HG03135 (cell line): ENCODE measurements around the gene C2orf92.

ENCODE experiments used
- ATAC-seq: cut with Tn5 transposase; IDR thresholded peaks from one replicate; pipeline ENCODE4 v1.9.1; 2021; ENCODE audit warnings: mild to moderate bottlenecking, moderate library complexity; ENCODE audit not compliant: unreplicated experiment

Gene C2orf92

DNA sequence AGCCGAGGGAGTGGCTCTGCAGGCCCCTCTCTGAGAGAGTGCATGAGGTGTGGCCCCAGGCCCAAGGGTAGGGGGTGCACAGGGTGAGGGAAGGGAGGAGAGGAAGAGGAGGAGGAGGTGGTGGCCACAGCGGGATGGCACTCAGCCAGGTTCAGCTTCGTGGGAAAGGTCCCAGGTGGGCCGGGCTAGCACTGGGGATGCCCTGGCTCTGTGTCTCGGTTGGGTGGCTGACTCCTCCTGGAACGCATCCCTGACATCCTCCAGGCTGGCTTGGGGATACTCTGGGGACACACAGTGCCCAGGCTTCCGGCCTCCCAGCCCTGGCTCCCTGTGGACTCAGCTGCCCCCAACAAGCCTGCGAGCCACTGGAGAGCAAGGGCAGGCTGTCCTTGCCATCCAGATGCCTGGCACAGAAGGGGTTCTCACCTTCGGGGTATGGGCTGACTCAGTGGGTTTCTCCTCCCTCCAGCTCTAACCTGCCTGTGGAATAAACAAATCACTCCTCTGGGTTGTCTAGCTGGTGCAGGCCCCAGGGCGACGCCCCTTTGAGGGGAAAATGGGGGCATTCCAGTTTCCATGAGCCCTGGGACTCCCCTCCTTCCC lies 43.3 kb downstream of the C2orf92 start:
- ATAC-seq = no peak

DNA sequence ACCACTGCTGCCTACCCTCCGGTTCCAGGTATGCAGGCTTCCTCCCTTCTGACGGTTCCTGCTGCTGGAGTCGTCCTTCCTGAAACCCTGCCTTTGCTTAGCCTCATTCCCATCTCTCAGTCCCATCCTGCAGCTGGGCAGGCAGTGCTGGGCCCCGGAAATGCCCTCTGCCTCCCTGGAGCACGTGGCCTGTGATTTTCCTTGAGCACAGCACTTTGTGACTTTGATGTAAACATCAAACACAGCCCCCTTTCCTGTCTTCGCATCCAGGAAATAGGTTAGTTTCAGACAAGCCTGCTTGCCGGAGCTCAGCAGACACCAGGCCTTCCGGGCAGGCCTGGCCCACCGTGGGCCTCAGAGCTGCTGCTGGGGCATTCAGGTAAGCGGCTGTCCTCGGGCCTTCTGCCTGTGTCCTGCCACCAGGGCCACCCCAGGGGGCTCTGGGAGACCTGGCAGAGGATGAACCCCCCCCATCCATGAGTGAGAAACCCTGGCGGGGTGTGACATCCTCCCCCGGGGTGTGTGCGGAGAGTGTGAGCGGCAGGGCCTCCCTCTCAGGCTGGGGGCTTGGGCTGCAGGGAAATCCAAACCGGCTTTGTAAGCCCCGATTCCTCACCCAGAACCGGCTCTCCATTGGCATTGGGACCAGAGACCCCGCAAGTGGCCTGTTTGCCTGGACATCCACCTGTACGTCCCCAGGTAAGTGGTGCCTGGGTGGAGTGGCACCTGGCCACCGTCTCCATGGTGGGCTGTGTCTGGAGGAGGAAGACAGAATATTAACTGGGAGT lies 44.0 kb downstream of the C2orf92 start, which contains the start of gene ZAP70:
ZAP70 (plus strand) TSS at position 281 of the 788 bp plus-strand sequence. CDS start 10,461 bp downstream, outside the sequence.
- no peak for ATAC-seq

DNA sequence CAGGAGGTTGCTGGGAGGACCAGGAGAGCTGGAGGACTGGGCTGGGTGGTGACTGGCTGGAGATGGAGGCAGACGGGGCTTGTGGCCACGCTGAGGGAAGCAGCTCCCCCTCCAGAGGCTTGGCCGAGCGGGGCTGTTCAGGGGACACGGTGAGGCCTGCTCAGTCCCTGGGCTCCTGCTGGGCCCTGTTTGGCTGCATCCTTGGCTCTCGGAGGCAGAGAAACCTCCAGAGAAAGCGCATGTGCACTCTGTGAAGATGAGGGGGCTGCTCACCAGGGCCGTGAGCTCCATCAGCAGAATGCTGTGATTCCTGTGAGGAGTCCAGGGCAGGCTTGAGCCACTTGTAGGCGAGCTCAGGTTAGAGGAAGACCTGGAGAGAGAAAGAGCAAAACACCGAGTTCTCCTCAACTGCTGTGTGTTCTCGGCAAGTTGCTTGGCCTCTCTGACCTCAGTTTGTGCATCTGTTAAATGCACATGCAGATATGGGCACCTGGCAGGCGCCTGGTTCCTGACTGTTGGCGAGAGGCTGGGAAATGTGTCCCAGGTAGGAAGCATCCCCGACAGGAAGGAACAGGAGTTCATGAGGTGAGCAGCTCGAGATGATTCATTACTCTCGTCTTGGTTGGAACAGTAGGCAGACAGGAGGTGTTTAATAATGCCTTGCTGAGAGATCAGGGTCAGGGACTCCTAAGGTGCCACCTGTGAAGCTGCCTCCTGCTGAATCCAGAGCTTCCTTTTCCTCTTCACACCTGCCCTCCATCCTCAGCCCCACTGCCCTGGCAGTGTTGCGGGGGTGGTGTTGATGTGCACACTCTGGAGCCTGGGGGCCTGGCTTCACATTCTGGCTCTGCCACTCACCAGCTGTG lies 44.8 kb downstream of the C2orf92 start:
- ATAC-seq = no peak

DNA sequence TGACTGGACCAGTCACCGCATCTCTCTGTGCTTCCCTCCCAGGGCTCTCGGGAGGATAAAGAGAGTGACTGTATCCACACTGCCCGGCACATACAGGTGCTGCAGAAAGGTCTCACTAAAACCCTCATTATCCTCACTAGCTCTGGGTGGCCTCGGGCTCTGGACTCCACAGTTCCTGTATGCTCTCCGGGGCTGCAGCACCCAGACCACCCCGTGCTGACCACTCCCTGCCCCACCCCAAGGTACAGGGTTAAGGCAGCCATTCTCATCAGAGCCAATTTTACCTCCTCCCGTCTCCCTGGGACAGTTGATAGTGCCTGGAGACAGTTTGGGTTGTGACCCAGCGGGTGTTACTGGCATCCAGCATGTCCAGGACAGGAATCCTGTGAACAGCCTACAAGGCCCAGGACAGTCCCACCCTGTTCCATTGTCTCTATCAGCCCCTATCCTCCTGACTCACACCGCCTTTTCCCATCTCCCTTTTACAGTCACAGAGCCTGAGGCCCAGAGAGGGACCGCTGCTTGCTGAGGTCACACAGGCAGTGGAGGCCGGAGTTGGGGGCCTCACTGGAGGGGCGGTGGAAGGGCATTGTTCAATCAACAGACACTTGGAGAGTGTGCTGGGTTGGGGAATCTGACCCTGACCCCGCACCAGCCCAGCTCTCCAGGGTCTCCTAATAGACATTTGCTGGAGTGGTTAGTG lies 45.6 kb downstream of the C2orf92 start:
- ATAC-seq = no peak

DNA sequence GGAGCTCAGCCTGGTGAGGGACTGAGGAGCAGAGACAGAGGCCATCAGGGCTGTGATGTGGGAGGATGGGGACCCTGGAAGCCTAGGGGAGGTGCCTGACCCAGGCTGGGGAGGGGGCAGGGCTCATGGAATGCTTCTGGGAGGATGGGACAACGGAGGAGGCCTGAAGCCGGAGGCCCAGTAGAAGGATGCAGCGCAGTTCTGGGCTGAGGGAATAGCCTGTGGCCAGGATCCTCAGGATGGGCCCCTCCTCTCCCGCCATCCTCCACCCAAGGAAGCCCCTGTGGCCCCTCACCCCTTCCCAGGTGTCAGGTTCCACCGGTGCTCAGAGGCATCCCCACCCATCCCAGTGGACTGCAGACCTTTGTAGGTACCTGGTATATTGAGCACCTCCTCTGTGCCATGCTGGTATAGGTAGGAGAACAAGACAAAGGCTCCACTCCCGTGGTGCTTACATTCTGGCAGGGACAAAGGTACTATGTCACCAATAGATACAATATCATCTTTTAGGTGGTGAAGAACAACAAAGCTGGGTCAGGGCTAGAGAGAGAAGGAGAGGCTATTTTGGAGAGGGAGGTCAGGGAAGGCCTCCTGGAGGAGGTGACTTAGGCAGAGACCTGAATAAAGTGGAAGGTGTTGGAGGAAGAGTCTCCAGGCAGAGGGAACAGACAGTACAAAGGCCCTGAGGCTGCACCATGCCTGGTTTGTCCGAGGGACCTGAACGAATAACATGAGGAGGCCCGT lies 46.6 kb downstream of the C2orf92 start:
- no peak for ATAC-seq

DNA sequence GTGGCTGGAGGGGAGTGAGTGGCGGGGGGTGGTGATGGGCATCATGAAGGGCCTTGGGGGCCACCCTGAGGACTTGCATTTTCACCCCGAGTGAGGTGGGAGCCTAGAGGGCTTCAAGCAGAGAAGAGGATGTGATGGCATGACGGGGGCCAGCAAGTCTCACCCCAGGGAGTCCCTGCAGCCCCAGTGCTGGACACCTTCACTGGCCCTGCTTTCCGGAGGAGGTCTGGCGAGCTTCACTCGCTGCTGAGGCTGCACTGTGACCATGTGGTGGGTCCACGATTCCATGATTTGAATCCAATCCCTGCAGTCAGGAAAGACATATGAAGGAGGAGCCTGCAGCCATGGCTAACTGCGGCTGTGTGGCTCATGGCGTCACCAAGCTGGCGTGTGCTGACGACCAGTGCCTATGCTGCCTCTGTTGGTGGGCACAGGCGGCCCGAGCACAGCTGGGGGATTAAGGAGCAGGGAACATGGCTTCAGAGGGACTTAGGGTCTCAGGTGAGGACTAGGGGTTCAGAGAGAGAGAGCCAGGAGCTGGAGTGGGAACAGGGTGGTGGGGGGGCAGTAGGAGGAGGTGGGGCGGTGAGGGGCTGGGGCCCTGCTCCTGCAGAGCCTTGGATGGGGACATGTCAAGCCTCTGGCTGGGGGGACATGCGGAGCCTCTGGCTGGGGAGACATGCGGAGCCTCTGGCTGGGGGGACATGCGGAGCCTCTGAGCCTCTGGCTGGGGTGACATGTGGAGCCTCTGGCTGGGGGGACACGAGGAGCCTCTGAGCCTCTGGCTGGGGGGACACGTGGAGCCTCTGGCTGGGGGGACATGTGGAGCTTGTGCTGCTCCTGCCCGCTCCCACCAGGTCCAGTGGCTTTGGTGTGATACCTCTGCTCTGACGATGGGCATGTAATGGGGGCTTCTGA lies 47.4 kb downstream of the C2orf92 start:
- no peak for ATAC-seq

DNA sequence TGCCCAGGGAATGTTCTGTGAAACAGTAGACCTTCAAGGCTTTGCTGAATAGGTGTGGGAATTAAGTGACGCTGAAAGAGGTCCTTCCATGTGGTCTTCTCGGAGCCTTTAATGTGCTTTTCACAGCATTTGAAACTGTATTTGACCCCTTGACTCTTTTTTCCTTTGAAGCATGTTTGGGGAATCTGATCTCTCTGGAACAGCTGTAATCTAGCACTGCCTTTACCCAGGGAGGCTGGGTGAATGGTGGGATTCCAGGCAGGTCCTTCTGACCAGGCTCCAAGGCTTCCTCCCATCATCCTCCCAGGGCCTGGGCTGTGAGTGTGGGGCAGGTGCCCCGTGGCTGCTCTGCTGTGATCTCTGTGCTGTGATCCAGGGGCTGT lies 48.1 kb downstream of the C2orf92 start:
- no peak for ATAC-seq

DNA sequence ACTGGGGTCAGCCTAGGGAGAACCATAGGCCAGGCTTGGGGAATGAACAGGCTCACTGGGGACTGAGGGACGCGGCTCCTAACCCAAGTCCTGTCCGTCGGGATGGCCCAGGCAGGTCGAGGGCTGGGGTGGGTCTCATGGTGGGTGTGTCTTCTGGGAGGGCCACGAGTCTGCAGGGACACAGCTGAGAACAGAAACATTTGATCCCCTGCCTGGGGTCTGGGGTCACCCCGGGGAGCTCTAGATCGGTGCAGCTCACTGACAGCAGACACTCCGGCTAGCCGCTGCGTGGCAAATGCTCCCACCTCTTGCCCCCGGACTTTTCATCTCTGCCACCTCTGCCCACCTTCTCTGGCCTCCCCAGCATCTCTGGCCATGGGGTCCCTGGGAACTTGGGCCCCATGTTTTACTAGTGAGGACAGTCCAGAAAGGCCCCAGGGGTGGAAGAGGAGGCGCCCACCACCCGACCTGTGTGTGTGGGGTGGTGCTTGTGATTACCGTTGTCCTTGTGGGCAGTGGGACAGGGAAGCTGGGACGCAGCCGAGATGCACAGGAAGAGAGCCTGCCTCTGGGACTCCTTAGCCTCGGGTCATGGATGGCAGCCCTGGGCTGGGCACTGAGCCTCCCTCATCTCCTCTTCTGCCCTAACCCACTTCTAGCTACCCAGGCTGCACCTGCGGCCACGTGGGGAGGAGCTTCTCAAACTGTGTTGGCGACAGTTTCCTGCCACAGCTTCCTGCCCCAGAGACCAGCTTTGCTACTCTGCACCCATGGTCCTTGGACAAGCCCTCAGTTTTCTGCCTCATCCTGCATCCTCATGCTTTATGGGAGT lies 48.8 kb downstream of the C2orf92 start:
- peak; percentile 67 for ATAC-seq

DNA sequence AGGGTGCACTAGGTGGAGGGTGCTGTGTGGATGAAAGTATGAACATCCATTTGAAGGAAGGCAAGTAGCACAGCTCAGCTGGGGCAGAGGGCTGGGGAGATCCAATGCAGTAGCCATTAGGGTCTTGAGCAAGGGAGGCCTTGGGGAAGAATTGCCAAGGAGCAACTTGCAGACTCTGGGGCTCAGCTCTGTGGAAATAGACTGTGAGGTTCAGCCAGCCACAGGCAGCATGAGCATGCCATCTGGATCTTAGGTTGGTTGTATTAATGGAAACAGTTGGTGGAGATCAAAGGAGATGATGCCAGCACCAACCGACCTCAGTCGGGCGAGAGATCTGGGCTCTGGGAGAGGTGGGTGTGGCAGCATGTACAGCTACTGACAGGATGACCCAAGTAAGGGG lies 49.4 kb downstream of the C2orf92 start:
- peak; percentile 18 for ATAC-seq

DNA sequence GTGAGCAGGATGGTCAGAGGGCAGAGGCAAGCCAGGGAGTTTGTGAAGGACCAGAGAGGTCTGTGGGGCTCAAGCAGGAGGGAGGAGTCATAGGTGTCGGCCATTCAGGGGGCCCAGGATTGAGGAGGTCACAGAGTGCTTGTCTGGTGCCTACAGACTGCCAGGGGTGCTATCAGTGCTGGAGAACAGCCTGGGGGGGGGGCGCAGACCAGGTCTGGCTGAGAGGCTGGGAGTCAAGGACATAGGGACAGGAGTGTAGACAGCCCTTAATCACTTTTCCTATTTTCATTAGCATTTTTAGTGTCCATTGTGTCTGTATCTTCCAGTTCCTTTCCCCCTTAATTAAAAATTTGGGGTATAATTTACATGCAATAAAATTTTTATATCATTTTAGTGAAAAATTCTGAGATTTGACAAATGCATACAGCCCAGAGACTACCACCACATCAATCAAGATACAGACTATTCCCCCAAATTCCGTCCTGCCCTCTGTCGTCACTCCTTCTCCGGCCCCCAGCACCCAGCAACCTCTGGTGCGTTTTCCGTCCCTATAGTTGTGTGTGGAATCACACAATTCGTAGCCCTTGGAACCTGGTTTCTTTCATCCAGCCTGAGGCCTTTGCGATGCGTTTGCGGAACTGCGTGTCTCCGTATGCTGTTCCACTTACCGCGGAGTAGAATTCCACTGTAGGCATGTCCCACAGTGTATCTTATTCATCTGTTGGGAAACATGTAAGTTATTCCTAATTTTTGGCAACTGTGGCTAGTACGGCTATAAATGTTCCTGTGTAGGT lies 50.0 kb downstream of the C2orf92 start:
- no peak for ATAC-seq

DNA sequence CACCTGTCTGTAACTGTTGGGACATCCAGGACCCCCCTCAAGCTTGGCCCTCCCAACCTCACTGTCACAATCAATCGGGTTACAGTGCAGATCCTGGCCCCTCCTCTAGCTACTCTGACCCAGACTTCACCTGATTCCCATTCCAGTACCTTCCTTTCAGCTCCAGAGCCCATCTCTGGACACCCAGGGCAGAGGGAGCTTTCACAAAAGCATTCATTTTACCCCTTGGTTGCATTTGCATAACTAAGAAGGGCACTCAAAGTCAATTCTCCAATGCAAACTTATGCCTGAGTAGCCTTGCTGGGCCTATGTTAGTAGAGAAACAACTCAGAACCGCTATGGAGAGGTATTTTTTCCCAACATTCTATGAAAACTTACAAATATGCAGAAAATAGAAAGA lies 51.2 kb downstream of the C2orf92 start:
- no peak for ATAC-seq

DNA sequence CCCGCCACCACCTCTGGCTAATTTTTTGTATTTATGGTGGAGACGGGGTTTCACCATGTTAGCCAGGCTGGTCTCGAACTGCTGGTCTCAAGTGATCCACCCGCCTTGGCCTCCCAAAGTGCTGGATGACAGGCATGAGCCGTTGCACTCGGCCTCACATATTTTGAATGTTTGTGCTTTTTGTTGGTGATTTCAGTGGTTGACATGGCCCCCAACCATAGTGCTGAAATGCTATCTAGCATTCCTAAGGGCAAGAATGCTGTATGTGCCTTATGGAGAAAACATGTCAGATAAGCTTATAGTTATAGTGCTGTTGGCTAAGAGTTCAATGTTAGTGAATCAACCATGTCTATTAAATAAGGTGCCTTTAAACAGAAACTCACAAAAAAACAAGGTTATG lies 52.7 kb downstream of the C2orf92 start:
- no peak for ATAC-seq

DNA sequence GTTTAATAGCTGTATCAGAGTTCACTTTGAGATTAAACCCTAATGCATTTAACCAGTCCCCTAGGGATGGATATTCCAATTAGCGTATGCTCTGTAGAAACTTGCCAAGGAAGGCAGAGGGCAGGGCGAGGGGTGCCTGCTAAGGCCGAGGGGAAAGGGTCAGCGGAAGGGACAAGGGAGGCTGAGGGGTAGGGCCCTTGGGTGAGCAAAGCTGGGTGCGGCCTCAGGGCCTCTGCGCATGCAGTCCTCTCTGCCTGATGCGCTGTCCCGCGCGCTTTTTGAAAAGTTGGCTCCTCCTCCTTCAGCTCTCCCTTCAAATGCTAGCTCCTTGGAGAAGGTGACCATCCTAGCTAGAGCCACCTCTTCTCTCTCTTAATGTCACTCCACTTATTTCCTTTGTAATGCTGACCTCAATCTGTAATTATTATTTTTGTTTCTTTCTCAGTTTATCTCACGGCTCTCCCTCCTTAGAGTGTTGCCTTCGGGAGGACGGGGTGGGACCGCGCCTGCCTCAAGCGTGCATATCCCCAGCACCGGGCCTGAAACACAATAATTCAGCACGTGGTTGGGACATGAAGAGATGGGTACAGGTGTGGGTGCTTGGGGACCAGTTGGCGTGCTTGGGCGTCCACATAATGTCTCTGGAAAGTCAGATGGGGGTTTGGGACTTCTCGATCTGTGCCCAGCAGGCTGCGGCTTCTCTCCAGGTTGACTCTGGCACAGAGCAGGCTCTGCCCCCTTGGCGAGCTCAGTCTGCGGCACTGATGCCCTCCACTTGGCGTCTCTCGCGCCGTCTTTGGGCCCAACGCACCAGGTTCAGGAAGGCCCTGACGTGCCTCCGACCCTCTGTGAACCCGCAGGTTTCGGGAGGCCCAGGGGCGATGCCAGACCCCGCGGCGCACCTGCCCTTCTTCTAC lies 53.9 kb downstream of the C2orf92 start:
- no peak for ATAC-seq

DNA sequence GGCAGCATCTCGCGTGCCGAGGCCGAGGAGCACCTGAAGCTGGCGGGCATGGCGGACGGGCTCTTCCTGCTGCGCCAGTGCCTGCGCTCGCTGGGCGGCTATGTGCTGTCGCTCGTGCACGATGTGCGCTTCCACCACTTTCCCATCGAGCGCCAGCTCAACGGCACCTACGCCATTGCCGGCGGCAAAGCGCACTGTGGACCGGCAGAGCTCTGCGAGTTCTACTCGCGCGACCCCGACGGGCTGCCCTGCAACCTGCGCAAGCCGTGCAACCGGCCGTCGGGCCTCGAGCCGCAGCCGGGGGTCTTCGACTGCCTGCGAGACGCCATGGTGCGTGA lies 54.5 kb downstream of the C2orf92 start:
- no peak for ATAC-seq

DNA sequence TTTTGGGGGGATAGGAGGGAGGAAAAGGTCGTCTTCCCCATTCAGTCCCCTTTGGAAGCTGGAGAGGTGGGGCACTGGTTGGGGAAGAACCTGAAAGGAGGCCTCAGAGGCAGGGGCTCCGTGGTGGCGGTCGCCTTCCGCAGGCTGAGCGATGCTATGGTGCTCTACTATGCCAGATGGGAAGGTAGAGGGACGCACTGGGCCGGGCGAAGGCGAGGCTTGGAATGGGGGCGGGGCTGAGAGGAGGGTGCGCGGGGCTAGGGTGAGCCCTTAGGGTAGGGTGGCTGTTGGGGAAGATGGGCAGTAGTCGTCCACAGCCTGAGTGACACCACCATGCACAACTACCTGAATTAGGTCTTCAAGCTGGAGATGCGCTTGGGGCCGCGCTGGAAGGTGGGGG lies 55.0 kb downstream of the C2orf92 start:
- no peak for ATAC-seq

DNA sequence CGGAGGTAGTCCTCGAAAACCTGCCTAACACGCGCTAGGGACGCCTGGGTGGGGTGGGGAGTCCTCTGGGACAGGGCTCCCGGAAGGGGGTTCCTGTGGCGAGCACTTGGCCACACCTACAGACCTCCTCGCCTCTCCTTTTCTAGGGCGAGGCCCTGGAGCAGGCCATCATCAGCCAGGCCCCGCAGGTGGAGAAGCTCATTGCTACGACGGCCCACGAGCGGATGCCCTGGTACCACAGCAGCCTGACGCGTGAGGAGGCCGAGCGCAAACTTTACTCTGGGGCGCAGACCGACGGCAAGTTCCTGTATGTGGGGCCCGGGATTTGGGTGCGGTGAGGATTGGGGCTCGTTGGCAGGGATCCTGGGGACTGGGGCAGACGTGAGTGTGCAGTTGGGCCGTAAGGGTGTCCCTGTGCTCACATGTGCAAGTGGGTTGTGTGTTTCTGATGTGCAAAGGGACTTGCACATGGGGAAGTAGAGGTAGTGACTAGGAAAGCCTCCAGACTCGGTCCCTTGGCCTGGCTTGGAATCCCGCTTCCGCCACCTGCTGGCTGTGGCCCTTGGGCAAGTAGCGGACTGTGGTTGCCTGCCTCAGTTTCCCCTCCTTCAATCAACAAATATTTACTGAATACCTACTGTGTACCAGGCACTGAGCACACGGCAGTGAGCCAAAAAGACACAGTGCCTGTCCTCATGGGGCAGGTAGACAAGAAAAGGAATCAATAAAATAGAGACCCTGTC lies 55.6 kb downstream of the C2orf92 start:
- ATAC-seq = no peak
